SK-N-SH treated with all-trans-retinoic acid at 6 μM for 48 hours (cell line): ENCODE measurements around the gene SOWAHC.

Experiments
- ATAC-seq: fragments of 200-7000 bp; cut with Tn5 transposase; 3 replicates; pipeline ENCODE4 v1.9.1; 2020; ENCODE audit warnings: mild to moderate bottlenecking, moderate library complexity
- ARNTL ChIP-seq: fragments of 450-650 bp; formaldehyde crosslinking; IDR thresholded peaks from 2 replicates; pipeline ENCODE4 v1.5.0; 2020; ENCODE audit warnings: low read depth, mild to moderate bottlenecking, moderate library complexity, borderline replicate concordance
- BACH2 ChIP-seq: fragments of 250-450 bp; sonication (Bioruptor Pico); IDR thresholded peaks from 2 replicates; pipeline ENCODE4 v1.9.0; 2021; ENCODE audit warnings: mild to moderate bottlenecking, borderline replicate concordance
- CREB5 ChIP-seq: fragments of 250-450 bp; sonication (Bioruptor Pico); IDR thresholded peaks from 2 replicates; pipeline ENCODE4 v1.5.1; 2020; ENCODE audit warnings: low read depth, mild to moderate bottlenecking, moderate library complexity
- CSDC2 ChIP-seq: fragments of 250-450 bp; sonication (Bioruptor Pico); IDR thresholded peaks from 2 replicates; pipeline ENCODE4 v1.5.0; 2020; ENCODE audit warnings: mild to moderate bottlenecking, moderate library complexity
- CSRNP3 ChIP-seq: fragments of 250-450 bp; sonication (Bioruptor Pico); IDR thresholded peaks from 2 replicates; pipeline ENCODE4 v1.5.1; 2021; ENCODE audit warnings: mild to moderate bottlenecking, moderate library complexity
- ESRRG ChIP-seq: fragments of 250-450 bp; sonication (Bioruptor Pico); IDR thresholded peaks from 2 replicates; pipeline ENCODE4 v1.6.1; 2021; ENCODE audit warnings: mild to moderate bottlenecking
- GLIS3 ChIP-seq: fragments of 250-450 bp; sonication (Bioruptor Pico); IDR thresholded peaks from 2 replicates; pipeline ENCODE4 v1.5.0; 2020; ENCODE audit warnings: mild to moderate bottlenecking, moderate library complexity
- ISL1 ChIP-seq: fragments of 250-450 bp; sonication (Bioruptor Pico); IDR thresholded peaks from 2 replicates; pipeline ENCODE4 v2.1.2; 2022; ENCODE audit warnings: mild to moderate bottlenecking, moderate library complexity
- OSR1 ChIP-seq: fragments of 250-450 bp; sonication (Bioruptor Pico); IDR thresholded peaks from 2 replicates; pipeline ENCODE4 v1.8.0; 2022; ENCODE audit warnings: moderate library complexity, mild to moderate bottlenecking, inconsistent platforms
- PATZ1 ChIP-seq: fragments of 250-450 bp; sonication (Bioruptor Pico); IDR thresholded peaks from 2 replicates; pipeline ENCODE4 v1.8.0; 2020; ENCODE audit warnings: mild to moderate bottlenecking, moderate library complexity, borderline replicate concordance
- POU6F1 ChIP-seq: fragments of 250-450 bp; sonication (Bioruptor Pico); IDR thresholded peaks from 2 replicates; pipeline ENCODE4 v1.8.0; 2021; ENCODE audit warnings: low read depth, mild to moderate bottlenecking, moderate library complexity, borderline replicate concordance
- PPARA ChIP-seq: fragments of 250-450 bp; sonication (Bioruptor Pico); IDR thresholded peaks from 2 replicates; pipeline ENCODE4 v1.5.0; 2020; ENCODE audit warnings: mild to moderate bottlenecking, borderline replicate concordance
- RARB ChIP-seq: fragments of 250-450 bp; sonication (Bioruptor Pico); IDR thresholded peaks from 2 replicates; pipeline ENCODE4 v1.8.0; 2021; ENCODE audit warnings: mild to moderate bottlenecking, moderate library complexity
- SNAI2 ChIP-seq: fragments of 250-450 bp; sonication (Bioruptor Pico); IDR thresholded peaks from 2 replicates; pipeline ENCODE4 v1.5.0; 2020; ENCODE audit warnings: mild to moderate bottlenecking, moderate library complexity
- TCF4 ChIP-seq: fragments of 250-450 bp; sonication (Bioruptor Pico); IDR thresholded peaks from 2 replicates; pipeline ENCODE4 v1.8.0; 2021; ENCODE audit warnings: mild to moderate bottlenecking, moderate library complexity, borderline replicate concordance
- TSHZ2 ChIP-seq: fragments of 250-450 bp; sonication (Bioruptor Pico); IDR thresholded peaks from 2 replicates; pipeline ENCODE4 v1.5.0; 2020; ENCODE audit warnings: mild to moderate bottlenecking, moderate library complexity
- ZC3H10 ChIP-seq: fragments of 250-450 bp; sonication (Bioruptor Pico); IDR thresholded peaks from 2 replicates; pipeline ENCODE4 v1.5.1; 2021; ENCODE audit warnings: mild to moderate bottlenecking, moderate library complexity
- ZFP30 ChIP-seq: fragments of 450-650 bp; formaldehyde crosslinking; IDR thresholded peaks from 2 replicates; pipeline ENCODE4 v1.5.0; 2022; ENCODE audit warnings: mild to moderate bottlenecking, moderate library complexity
- ZNF70 ChIP-seq: fragments of 450-650 bp; formaldehyde crosslinking; IDR thresholded peaks from 2 replicates; pipeline ENCODE4 v1.5.0; 2020; ENCODE audit warnings: mild to moderate bottlenecking, moderate library complexity
- ZNF8 ChIP-seq: fragments of 450-650 bp; formaldehyde crosslinking; IDR thresholded peaks from 2 replicates; pipeline ENCODE4 v1.5.0; 2020; ENCODE audit warnings: mild to moderate bottlenecking, moderate library complexity

The SOWAHC gene

GRCh38 chr2:109630441-109631430 is 16.6 kb downstream of the SOWAHC start:
- no peak for TF ChIP-seq ZC3H10 (CRISPR knock-in tag)
- TF ChIP-seq CSDC2 (CRISPR knock-in tag), result no peak
- TF ChIP-seq GLIS3 (CRISPR knock-in tag), result no peak
- TF ChIP-seq ZNF70 (CRISPR knock-in tag), result no peak
- no peak for TF ChIP-seq TSHZ2 (CRISPR knock-in tag)
- no peak for TF ChIP-seq SNAI2 (CRISPR knock-in tag)
- TF ChIP-seq PPARA (CRISPR knock-in tag), result no peak
- no peak for TF ChIP-seq ESRRG (CRISPR knock-in tag)
- TF ChIP-seq POU6F1 (CRISPR knock-in tag), result no peak
- TF ChIP-seq TCF4 (CRISPR knock-in tag), result no peak
- no peak for ATAC-seq

GRCh38 chr2:109631741-109632140 is 17.6 kb downstream of the SOWAHC start:
- no peak for ATAC-seq
- no peak for TF ChIP-seq ZC3H10 (CRISPR knock-in tag)
- no peak for TF ChIP-seq BACH2 (CRISPR knock-in tag)
- TF ChIP-seq RARB (CRISPR knock-in tag), result no peak
- TF ChIP-seq GLIS3 (CRISPR knock-in tag), result no peak
- TF ChIP-seq PPARA (CRISPR knock-in tag), result no peak
- no peak for TF ChIP-seq CSRNP3 (CRISPR knock-in tag)
- no peak for TF ChIP-seq CREB5 (CRISPR knock-in tag)
- TF ChIP-seq OSR1 (CRISPR knock-in tag), result no peak
- TF ChIP-seq ZNF8, result no peak
- TF ChIP-seq ARNTL (CRISPR knock-in tag), result no peak
- TF ChIP-seq ISL1 (CRISPR knock-in tag), result no peak

- no peak for TF ChIP-seq ZNF70 (CRISPR knock-in tag)
- TF ChIP-seq ZFP30, result no peak
- no peak for TF ChIP-seq PATZ1
- no peak for TF ChIP-seq CSRNP3 (CRISPR knock-in tag)
- TF ChIP-seq ZC3H10 (CRISPR knock-in tag), result no peak
- no peak for TF ChIP-seq TCF4 (CRISPR knock-in tag)
- TF ChIP-seq CSDC2 (CRISPR knock-in tag), result no peak
- no peak for TF ChIP-seq TSHZ2 (CRISPR knock-in tag)
- no peak for TF ChIP-seq ARNTL (CRISPR knock-in tag)
- no peak for TF ChIP-seq GLIS3 (CRISPR knock-in tag)
- TF ChIP-seq SNAI2 (CRISPR knock-in tag), result no peak
- TF ChIP-seq, all 23 proteins: peak for 0
- no peak for ATAC-seq
Measured at GRCh38 chr2:109632158-109632789, 18.1 kb downstream of the SOWAHC start.
